ENCODE measurements around the gene TENT5C.

Gene TENT5C

DNA sequence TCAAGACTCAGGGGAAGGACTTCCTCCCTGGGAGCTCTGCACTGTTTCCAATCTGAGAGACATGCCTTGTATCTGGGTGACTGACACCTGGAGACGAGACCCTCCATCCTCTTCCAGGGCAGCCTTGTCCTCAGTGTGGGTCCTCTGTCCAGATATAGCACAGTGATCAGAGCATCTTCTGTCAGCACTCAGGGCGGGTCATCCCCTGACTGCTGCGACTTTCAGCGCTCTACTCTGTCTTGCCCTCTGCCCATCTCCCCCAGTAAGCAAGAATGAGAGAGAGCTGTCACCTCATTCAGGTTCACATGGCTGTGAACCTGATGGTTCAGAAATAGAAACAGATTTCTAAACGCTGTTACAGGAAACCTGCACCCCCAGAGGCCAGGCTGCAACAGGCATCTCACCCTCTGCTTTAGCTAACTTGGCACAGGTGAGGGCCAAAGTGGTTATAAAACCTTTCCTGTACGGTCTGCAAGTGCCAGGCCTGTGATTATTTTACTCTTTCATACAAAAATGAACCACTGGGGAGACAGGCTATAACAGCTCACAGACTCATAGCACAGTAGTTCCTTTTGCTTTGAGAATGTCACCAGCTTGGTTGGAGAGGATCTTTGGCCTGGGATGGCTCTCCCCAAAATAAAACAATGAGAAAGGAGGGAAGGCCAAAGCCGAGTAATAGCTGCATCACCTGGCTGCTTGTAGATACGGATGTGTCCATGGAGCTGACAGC, 11.4 kb upstream of the TENT5C start:
- DNase-seq = no peak

DNA sequence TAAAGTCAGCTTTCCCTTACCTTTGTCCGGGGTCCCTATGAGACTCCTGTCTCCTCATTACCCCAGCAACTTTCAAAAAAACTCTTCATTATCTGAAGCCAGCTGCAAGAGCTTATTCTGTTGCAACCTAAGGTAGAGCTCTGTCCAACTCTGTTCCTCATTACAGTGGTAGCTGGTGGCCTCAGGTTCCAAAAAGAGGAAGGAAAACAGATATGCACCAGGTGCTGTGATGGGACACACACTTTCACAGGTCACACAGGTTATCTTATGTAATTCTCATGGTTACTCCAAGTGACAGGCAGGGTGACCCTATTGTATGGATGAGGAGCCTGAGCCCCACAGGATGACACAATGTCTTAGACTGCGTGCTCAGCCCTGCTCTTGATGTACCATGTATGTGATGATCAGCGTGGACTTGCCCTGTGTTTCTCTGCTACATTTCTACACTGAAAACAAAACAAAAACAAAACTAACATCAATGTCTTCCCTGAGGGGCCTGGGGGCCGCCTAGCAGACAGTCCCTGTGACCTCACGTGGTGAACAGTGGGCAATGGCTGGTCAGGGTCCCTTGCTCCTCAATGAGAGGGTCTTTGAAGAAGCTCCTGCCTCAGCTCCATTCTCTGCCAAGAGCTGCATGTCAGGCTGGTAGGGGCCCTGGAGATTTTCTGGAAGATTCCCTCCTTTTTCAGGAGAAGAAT, 9.7 kb upstream of the TENT5C start:
- no peak for DNase-seq

- DNase-seq = no peak
Observed at GRCh38 chr1:117598489-117598888, 7.4 kb upstream of the TENT5C start.

DNA sequence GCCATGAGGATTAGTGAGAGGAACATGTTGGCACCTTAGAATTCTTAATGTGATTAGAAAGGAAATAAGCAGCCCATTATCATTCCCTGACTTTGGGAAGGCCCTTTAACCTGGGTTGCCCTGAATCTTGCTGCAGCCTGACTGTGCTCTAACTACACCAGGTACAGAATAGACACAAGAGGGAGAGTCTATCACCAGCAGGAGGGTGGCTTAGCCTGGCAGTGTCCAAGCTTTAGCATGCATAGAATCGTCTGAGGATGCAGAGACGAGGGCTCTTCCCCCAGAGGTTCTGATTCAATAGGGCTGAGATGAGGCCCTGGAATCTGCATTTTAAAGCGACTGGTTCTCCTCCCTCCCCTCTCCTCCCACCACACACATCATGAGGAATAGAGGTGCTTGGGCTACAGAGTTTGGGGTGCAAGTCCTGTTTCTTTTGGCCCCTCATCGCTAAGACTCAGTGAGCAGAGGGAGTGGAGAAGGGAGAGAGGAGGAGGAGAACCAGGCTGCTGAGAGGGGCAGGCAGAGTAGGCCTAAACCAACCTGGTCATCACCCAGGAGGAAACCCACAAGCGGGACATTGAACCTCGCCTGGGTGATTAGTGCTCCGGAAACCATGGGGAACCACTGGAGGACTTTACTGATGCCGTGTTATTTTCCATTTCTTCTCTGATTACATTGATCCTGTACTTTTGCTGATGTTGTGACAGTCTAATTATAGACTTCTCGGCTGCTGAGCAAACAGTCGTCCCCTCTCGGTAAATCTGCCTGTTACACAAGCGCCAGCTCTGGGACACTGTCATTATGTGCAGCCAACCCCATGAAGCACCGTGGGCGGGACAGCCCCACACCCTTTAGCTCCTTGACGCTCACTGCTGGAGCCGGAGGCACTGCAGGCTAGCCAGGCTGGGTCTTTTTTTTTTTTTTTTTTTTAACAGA, 6.3 kb upstream of the TENT5C start:
- DNase-seq = no peak

- no peak for DNase-seq
Observed at GRCh38 chr1:117600325-117600943, 5.4 kb upstream of the TENT5C start.

- no peak for DNase-seq
Observed at GRCh38 chr1:117600966-117601365, 4.9 kb upstream of the TENT5C start.

DNA sequence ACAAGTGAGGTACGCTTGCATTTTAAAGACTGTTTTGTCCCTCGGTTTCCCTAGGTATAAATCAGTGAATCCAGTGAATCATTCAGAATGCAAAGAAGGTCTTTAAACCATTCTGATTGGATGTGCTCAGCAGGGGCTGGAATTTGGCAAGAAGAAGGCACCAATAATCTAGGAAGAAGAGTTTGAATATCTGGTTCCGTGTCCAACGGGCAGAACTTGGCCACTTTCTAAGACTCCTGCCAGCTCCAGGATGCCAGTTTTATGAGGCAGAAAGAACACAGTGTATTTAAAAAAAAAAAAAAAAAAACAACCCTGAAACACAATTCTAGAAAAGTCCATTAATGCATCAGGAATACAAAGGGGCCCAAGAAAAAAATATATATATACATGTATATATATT, 3.0 kb upstream of the TENT5C start:
- DNase-seq = no peak

GRCh38 chr1:117605164-117605773, 579 bp upstream of the TENT5C start:
- no peak for DNase-seq

GRCh38 chr1:117606649-117607430, 992 bp downstream of the TENT5C start:
- DNase-seq = peak; percentile 78

DNA sequence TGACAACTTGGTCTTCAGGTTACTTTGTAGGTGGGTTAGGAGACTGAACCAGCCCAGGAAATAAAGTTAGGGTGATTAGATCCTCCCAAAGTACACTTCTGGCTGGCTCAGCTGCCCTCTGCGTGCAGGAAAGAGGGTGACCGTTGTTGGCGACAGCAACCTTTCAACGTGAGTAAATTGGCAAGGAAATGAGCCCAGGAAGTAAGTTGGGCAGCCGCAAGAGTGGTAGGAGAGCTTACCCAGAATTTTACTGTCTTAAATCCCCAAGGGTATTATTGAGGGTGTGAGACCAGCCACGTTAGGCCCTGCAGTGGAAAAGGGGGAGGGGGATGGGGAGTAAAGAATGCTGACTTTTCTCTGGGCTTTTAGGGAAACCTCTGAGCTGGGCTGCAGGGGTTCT, 1.6 kb downstream of the TENT5C start:
- peak; percentile 64 for DNase-seq

DNA sequence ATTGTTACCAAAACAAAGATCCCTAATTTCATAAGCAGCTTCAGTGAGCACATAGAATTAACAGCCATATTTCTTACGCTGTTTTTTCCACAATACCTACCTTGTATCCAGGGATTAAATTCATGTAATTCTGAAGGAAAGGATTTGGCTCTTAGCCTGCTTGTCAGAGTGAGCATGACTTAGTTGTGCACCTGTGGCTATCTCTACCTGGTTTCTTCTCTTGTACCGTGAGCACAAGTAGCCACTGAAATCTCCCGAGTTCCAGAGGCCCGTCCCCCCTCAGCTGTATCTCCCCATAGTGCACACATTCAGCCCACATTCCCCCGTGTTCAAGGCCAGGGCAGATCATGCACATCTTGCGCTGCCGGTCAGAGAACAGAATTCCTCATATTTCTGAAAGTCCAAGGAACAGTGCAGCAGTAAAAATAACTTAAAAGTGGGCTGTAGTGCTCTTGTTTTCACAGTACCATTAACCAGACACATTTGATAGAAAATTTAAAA, 2.3 kb downstream of the TENT5C start:
- peak; percentile 34 for DNase-seq

GRCh38 chr1:117608758-117609157, 2.9 kb downstream of the TENT5C start:
- DNase-seq = no peak

DNA sequence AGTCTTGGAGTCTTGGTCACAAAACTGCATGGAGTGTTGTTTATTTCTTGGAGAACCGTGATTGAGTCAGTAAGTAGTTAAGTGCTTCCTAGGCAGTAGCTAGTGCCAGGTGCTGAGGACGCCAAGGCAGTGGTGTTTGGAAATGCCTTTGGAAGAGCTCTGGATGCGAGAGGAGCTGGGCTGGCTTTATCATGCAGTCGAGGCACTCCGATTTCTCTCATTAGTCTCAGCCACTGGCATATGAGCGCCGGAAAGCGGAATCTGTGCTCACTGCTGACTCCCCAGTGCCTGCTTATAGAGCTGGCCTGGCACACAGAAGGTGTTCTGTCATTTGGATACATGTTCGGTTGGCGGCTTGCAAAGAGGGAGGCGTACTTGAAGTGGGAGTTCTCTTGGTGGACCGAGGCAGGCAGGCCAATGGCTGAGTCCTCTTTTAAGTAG, 3.6 kb downstream of the TENT5C start:
- peak; percentile 46 for DNase-seq

DNA sequence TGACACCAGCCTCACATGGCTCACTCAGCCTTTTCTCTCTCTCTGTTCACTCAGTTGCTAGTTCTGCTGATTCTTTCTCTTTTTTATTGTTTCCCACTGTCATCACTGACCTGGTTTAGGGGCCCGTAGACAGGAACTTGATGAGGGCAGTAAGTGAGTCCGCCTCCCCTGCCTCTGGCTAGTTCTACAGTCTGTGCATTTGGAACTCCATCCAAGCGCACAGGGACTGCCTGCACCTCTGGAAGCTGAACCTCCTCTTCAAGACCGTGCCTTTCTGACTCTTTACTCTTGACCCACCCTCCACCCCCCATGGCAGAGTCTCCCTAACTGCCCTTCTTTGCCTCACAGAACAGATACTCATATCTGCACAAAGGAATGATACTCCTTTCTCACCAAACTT, 4.2 kb downstream of the TENT5C start:
- peak; percentile 32 for DNase-seq

- DNase-seq = peak; percentile 44
Observed at GRCh38 chr1:117611121-117611601, 5.3 kb downstream of the TENT5C start.

- DNase-seq = no peak
Observed at GRCh38 chr1:117611894-117612483, 6.1 kb downstream of the TENT5C start.

- peak; percentile 39 for DNase-seq
Observed at GRCh38 chr1:117612517-117613248, 6.8 kb downstream of the TENT5C start.

GRCh38 chr1:117613249-117613968, 7.6 kb downstream of the TENT5C start:
- DNase-seq = peak; percentile 15

DNA sequence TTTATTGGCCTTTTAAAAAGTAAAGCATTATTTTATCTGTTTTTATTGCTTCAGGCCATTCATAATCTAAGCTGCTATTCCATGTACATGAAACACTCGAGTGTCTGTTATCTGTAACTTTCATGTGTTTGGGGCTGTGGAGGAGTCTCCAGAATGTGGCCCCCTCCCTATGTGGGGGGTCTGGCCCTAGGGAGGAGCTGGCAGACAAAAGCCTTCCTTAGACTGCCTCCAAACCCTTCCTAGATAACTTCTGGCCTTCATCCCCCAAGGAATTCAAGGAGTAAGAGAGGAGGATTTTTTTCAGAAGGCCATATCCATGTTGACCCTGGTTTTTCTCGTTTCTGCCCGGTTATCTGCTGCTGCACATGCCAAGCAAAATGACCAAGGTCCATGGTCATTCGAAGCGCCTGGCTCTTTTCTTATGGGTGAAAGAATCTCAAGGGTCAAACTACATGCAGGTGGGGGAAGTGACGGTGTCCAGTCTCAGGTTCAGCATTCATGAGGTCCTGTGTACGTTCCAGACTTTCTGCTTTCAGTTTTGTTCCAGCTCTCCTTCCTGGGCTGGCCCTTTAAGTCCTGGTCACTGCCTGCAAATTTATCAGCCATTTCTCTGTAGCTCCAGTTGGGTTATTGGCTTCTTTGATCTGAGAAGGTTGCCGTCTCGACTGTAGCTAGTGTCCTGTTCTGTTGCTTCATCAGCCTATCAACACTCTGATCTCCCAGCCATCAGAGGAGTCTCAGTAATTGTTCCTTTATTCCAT, 8.3 kb downstream of the TENT5C start:
- peak; percentile 22 for DNase-seq

All from activated CD8-positive, alpha-beta memory T cell treated with anti-CD3 and anti-CD28 coated beads, Interleukin-2, amount 50 U/mL, for 48 hours (primary cell).